GM21528 (cell line): ENCODE data around the gene FBLN2.

Experiments used
- ATAC-seq: cut with Tn5 transposase; IDR thresholded peaks from one replicate; pipeline ENCODE4 v1.9.1; 2021; ENCODE audit warnings: mild to moderate bottlenecking, moderate library complexity; ENCODE audit not compliant: unreplicated experiment, low FRiP score

Gene FBLN2

DNA sequence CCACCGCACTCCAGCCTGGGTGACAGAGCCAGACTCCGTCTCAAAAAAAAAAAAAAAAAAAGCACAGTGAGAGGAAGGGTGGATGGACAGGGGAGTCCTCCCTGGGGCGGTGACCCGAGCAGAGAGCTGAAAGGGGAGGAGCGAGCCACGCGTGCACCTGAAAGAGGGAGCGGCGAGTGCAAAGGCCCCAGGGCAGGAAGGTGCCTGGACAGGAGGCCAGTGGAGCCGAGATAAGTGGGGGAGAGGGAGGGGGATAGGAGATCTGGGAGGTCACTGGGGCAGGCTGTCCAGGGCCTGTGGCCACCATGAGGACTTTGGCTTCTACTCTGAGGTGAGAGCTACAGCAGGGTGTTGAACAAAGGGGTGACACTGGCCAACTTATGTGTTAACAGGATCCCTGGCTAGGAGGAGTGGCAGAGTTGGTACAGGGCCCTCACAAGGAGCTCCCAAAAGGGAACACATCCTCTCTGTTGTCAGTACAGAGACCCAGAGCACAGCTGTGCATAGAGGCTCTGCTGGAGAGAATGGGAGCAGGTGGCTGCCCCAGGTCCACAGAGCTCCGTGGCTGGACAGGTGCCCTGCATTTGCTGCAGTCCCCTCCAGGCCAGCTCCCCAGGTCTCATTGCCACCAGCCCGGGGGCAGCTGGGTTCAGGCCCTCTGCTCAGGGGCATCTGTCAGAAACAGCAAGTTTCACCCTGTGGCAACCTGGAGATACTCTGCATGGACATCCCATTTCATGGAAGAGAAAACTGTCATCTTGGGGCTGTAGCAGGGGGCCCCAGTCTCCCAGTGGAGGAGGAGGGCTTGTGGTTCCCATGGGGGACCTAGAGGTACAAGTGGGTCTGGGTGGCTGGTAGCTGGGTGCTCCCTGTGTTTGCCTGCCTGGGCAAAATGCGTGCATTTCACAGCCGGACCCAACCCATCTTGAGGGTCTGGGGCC is 28.5 kb downstream of the FBLN2 start:
- ATAC-seq: no peak

DNA sequence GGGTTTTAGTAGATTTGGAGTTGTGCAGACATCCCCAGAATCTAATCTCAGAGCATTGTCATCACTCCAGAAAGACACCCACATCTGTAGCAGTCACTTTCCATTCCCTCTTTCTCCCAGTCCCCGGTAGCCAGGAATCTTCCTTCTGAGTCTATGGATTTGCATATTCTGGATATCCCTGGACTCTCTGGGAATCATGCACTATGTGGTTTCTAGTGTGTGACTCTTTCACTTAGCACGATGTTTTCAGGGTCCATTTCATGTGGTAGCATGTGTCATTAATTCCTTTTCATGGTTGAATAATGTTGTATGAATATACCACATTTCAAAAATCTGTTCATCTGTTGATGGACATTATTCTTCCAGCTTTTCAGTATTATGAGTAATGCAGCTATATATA is 29.3 kb downstream of the FBLN2 start:
- no peak for ATAC-seq

DNA sequence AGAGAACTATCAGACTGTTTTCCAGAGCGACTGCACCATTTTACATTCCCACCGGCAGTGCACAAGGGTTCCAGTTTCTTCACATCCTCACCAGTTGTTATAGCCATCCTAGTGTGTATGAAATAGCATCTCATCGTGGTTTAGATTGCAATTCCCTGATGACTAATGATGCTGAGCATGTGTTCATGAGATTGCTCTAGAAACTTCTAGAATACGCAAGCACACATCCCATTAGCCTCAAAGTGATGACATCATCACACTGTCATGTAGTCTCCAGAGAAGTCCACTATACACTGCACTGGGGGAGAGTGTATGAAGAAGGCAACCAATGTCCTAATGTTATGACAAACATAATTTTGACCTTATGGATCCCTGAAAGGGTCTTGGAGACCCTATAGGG is 30.1 kb downstream of the FBLN2 start:
- ATAC-seq: no peak

DNA sequence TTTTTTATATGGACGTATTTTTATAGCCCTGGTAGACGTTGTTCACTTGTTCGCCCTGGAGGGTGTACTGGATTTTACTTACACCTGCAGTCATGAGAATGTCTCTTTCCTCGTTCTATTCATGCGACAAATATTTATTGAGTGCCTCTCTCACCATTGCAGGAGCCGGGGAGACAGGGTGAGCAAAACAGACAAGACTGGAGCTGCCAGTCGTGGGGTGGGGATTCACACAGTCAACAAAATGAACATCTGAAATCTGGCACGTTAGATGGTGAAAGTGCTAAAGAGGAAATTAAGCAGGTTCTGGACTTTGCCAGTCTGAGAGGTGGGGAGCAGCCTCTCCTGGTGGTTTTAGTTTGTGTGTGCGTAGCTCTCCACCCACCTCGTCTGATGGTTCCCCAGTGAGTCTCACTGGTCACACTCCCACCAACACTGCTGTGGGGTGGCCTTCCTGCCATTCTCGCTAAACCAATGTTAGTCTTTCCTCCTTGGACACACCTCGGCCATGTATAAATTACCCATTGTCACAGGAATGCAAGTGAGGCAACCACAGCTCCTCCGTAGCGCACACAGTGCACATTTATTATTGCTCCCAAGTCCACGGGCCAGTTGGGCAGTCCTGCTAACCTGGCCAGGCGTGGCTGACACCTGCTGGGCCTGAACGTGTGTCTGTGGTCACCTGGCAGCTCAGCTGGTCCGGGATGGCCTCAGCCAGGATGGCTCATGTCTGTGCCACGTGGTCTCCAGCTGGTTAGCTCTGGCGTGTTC is 31.5 kb downstream of the FBLN2 start:
- no peak for ATAC-seq

DNA sequence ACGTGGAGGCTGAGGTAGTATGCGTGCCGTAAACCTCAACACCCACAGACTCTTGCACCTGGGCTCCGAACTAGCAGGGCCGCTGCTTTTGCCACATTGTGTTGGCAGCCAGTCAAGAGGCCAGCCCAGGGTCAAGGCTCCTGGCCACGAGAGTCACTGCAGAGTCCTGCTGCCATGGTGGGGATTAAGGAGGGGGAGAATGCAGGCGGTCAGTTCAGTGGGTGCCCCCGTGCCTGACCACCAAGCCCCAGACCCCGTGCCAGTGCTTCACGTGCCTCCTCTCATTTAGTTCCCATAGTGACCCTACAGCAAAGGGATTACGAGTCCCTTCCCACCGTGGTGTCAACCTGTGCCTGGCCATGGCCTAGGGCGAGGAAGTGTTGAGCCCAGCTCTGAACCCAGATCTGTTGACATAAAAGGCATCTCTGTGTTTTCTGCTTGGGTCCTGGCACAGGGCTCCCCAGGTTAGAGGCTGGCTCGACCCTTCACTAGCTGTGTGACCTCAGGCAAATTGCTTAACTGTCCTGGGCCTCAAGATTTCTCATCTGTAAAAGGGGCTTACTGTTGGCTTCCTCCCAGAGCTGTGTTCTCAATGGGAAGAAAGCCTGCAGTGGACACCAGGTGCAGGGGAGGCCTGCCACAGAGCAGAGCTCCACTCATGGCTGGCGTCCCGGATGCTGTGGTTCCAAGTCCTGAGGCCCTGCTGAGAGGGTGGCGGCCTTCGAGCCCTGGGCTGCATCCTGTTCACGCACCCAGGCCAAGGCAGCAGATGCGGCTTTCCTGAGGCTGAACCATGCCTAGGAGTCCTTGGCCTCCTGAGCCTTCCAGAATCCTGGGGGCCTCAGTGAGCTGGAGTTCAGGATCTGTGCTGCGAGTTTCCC is 32.8 kb downstream of the FBLN2 start:
- no peak for ATAC-seq

DNA sequence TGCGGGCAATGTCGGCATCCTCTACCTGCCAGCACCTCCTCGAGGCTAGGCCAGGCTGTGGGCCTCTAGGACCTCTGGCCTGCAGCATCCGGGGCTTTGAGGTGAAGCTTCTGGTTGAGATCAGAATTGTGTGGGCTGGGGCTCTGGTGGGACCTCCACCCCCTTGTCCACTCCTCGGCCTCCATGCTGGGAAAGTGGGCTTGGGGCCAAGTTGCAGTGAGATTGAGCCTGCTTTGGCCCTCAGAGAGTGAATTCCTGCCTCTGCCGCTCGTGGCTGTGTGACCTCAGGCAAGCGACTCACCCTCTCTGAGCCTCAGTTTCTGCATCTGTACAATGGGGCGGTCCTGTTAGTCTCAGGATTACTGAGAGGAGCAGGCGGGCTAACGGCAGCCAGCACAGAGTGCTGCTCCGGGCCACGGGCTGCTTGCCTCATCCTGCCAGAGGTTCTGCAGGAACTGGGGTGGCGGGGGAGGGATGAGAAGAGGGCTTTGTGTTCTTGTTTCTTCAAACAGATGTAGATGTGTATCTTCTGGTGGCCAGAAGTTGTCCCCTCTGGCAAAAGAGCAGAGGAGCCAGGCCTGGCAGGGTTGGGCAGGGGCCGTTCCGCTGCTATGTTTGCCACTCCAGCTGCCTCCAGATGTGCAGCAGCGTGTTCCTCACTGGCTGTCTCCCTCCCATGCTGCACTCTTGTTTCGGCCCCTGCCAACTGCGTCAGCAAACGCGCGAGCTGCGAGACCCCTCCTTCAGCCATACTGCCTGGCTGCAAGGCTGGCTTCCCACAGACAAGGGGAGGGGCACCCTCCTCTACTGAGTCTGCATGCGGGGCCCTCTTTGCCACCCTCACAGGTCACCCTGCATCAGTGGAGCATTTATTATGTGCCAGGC is 33.7 kb downstream of the FBLN2 start:
- ATAC-seq: no peak

DNA sequence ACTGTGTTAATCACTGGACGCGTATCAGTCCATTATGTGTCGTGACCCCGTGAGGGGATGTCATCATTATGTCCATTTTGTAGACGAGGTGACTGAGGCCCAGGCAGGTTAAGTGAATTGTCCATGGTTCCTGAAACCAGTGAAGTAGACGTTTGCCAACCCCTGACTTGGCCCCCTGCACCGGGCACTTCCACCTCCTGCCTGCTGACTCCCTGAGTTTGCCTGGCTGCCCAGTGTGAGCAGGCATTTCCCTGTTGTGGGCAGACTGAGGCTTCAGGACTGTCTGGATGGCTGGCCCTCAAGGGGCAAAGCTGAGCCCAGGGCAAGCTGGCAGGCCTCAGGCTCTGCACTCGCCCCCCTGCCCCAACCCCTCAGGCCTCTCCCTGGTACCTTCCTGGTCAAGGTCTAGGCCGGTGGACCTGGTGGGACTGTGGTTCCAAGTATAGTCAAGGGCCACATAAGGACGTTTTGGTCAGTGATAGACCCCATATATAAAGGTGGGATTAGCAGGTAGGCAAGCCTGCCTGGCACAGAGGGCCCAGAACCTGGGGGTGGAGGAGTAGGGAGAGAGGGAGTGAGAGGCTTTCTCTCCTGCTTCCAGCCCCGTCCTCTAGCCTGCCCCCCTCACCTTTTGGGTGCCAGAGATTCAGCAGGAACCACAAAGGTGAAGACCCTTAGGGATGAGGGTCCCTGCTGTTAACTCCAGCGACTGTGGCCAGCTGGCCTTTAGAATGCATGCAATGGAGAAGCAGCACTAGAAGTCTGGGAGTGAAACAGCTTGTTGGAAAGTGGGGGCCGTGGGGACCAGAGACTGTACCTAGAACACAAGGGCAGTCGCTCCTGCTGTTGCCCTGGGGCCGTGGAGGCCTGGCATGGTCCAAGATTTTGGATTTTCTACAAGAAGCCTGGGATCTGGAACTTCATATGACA is 34.6 kb downstream of the FBLN2 start:
- no peak for ATAC-seq

DNA sequence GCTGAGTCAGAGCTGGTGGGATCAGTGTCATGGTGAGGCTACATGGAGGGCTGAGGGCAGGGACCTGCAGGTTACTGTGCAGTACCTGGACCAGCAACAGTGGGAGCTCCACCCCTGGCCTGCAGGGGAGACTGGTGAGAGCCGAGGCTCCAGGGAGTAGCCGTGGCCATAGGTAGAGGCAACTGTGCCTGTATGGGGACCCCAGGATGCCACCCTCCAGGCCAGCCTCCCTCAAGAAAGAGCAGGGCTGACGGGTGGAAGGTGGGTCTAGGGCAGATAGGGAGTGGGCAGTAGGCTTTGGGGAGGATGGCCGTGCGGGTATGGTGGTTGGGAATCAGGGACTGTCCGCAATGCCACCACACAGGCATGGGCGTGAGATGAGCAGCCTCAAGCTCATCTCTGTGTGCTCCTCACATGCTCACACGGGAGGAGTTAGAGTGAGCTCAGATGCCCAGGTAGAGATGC is 35.5 kb downstream of the FBLN2 start:
- no peak for ATAC-seq

DNA sequence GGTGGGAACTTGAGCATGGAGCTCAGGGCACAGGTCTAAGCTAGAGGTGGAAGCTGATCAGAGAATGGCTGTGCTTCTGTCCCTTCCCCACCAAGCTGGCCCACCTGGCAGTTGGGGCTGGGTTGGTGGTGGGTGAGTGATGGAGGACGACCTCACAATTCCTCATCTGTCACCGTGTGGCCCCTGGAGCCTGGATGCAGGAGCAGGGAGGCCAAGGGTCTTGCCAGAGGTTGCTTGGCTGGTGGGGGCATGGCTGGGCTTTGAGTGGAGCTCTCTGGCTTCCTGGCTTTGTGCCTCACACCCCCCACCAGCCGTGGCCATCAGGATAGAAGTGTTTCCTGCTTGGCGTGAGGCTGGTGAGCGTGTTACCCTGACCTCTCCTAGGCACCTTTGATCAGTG is 36.0 kb downstream of the FBLN2 start:
- no peak for ATAC-seq

DNA sequence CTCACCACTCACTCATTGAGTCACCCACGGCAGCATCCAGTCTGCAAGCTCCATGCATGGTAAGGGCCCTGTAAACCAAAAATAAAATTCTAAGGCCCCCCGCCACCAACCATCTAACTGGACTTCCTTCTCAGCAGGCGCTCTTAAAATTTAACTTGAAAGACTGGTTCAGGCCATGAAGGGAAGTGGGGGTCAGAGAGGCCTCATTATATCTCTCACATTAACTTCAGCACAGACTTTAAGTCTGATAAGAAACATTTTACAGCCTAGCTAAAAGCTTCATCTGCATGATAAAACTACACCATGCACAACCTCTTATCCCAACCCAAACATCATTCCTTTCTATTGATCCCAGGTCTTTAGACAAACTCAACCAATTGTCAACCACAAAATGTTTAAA is 38.5 kb downstream of the FBLN2 start:
- no peak for ATAC-seq

DNA sequence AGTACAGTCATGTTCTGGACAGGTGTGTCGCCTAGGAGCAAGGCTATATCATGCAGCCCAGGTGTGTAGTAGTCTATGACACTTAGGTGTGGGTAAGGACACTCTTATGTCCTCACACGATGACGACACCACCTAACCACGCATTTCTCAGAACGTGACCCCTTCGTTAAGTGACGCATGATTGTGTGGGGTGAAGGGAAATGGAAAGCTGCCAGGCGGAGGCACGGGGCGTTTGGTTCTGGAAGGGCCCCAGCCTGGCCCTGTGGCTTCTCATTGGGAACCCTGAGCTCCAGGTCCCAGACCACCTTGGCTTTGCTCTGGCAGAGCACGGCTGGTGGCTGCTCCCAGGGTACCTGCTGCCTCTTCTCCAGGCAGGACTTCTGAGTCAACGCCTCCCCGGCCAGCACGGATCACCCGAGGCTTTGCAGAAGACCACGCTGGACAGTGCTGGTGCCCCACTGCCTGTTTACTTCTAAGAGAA is 39.3 kb downstream of the FBLN2 start:
- no peak for ATAC-seq

DNA sequence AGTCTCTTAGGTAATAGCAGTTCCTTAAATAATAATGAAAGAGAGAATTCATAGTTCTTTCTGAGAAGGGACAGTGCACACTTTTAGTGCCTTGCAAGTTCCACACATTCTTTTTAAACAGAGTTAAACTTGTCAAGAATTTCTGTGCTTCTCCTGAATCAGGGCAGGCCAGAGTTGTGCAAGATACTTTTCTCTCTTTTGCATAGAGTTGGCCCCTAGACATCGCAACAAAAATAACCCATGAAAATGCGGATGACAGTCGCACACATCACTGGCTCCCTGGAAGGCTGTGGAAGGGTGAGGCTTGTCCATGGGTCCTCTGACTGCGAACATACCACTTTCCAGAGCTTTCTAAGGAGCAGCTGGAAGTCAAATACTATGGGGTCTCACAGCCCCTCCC is 40.1 kb downstream of the FBLN2 start:
- no peak for ATAC-seq

DNA sequence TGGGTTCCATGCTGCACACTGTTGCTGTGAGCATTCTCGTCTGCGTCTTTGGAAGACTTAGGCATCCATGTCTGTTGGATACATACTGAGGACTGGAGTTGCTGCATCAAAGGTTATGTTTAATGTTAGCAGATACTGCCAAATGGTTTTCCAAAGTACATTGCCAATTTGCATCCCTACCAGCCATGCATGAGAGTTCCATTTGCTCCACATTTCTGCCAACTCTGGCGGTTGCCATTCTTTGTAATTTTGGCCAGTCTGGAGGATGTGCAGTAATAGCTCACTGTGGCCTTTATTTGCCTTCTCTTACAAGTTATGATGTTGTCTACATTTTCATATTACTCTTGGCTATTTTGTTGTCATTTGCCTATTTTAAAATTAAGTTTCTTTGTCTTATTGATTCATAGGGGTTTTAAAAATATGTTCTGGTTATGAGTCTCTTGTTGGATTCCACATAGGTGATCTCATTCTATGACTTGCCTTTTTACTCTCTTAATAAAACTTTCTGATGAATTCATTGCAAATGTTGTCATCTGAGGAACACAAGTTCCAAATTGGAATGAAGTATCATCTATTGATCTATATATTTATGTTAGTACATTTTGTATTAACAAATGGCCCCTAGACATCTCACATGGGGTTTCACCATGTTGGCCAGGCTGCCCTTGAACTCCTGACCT is 42.1 kb downstream of the FBLN2 start:
- ATAC-seq: no peak

DNA sequence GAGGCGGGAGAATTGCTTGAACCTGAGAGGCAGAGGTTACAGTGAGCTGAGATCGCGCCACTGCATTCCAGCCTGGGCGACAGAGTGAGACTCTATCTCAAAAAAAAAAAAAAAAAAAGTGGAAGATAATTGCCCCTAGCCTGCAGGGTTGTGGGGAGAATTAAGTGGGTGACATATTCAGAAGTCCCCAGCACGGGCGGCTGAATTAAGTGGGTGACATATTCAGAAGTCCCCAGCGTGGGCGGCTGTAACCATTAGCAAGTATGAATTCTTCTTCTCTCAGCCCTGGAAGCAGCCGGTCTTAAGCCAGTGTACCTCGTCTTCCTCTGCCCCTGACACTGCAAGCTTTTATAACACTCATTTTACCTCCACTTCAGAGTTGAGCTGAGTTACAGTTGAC is 44.7 kb downstream of the FBLN2 start:
- ATAC-seq: no peak

DNA sequence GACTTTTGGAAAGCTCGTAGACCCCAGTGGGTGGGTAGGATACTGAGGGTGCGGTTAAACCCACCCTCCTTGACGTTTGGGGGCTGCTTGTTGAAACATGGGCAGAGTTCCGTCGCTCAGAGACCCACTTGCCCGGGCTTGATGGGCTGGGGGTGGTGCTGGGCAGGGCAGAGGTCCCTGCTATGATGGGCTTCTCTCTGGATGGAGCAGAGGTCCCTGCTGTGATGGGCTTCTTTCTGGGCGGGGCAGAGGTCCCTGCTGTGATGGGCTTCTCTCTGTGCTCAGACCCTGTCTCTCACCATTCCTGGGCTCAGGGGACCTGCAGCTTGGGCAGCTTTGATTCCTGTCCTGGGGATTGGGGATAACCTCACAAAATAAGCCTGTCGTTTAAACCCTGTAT is 45.2 kb downstream of the FBLN2 start:
- no peak for ATAC-seq

DNA sequence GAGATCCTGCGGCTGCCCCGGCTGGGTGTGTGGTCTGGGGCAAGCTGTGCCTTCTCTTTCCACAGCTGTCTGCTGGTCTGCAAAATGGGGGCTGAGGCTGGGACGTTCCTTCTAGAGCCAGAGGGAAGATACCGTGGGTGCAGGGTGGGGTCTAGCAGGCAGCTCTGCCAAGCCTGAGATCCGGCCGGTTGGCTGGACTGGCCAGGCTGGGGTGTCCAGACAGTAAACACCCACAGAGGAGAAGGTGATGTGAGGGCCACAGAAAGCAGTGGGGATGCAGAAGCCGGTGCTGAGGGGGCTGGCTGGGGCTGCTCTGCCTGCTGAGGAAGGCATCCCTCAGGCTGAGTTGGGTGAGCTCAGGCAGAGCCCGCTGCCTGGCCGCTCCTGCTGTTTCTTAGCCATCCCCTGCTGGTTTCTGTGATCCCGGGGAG is 46.1 kb downstream of the FBLN2 start:
- no peak for ATAC-seq

DNA sequence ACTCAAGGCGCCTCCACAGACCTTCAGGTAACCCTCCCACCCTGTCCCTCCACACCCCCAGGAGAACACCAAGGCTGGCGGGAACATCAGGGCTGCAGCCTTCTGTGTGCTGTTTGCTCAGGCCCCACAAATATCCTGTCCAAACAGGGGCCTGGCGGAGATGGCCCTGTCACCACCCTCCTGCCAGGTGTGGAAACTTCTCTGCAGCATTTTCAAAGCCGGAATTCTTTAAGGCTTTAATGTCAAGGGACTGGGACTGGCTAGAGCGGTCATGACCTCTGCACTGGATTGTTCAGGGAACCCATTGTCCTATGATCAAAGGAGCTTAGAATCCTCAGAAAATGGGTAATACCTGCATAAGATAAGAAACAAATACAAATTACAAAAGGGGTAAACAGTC is 46.6 kb downstream of the FBLN2 start:
- ATAC-seq: no peak
